Effector memory CD4-positive, alpha-beta T cell (primary cell): ENCODE data around the gene STUB1.
A peak's percentile ranks its signal among the peaks of the same experiment; 100 is the strongest.

Experiments
- DNase-seq, 3 donors: peaks; one replicate each; pipeline ENCODE4 v3.0.0-alpha.2; 2020
- H3K27ac ChIP-seq: 2 replicates; pipeline ENCODE4 v1.7.0; 2013; ENCODE audit warnings: mild to moderate bottlenecking, low read length, moderate library complexity; ENCODE audit not compliant: insufficient read depth, poor library complexity, severe bottlenecking
- H3K27me3 ChIP-seq: replicated peaks from 2 replicates; pipeline ENCODE4 v1.7.0; 2013; ENCODE audit warnings: mild to moderate bottlenecking, low read length; ENCODE audit not compliant: insufficient read depth, control insufficient read depth, poor library complexity, severe bottlenecking
- H3K36me3 ChIP-seq: 2 replicates; pipeline ENCODE4 v1.7.0; 2013; ENCODE audit warnings: mild to moderate bottlenecking, low read length, moderate library complexity; ENCODE audit not compliant: control insufficient read depth, insufficient read depth
- H3K4me1 ChIP-seq: 2 replicates; pipeline ENCODE4 v1.7.0; 2013; ENCODE audit warnings: low read length, mild to moderate bottlenecking; ENCODE audit not compliant: control insufficient read depth, insufficient read depth, poor library complexity, severe bottlenecking
- H3K4me3 ChIP-seq: 2 replicates; pipeline ENCODE4 v1.7.0; 2013; ENCODE audit warnings: low read length, low read depth, mild to moderate bottlenecking; ENCODE audit not compliant: insufficient read depth, poor library complexity, severe bottlenecking
- H3K9me3 ChIP-seq: 2 replicates; pipeline ENCODE4 v1.7.0; 2013; ENCODE audit warnings: mild to moderate bottlenecking, low read length, moderate library complexity; ENCODE audit not compliant: control insufficient read depth

The STUB1 gene

GRCh38 chr16:662597-662996, 17.6 kb upstream of the STUB1 start:
- no peaks in the 10 kb centered on the region for H3K36me3 ChIP-seq
- peaks cover 9% of the 10 kb centered on the region for H3K4me1 ChIP-seq
- no peaks in the 10 kb centered on the region for H3K27me3 ChIP-seq
- no peaks in the 10 kb centered on the region for H3K9me3 ChIP-seq
- no peak overlapping the region for H3K4me3 ChIP-seq
- no peak for DNase-seq
- H3K27ac ChIP-seq = no peak overlapping the region

- Histone ChIP-seq H3K9me3 (no peaks in the 10 kb centered on the region), H3K27me3 (no peaks in the 10 kb centered on the region), H3K4me3 (no peak overlapping the region), H3K36me3 (peaks cover 25% of the 10 kb centered on the region), H3K27ac (no peak overlapping the region), H3K4me1 (peaks cover 19% of the 10 kb centered on the region)
- DNase-seq = no peak
These were observed 13.6 kb upstream of the STUB1 start for GRCh38 chr16:666572-666971.

DNA sequence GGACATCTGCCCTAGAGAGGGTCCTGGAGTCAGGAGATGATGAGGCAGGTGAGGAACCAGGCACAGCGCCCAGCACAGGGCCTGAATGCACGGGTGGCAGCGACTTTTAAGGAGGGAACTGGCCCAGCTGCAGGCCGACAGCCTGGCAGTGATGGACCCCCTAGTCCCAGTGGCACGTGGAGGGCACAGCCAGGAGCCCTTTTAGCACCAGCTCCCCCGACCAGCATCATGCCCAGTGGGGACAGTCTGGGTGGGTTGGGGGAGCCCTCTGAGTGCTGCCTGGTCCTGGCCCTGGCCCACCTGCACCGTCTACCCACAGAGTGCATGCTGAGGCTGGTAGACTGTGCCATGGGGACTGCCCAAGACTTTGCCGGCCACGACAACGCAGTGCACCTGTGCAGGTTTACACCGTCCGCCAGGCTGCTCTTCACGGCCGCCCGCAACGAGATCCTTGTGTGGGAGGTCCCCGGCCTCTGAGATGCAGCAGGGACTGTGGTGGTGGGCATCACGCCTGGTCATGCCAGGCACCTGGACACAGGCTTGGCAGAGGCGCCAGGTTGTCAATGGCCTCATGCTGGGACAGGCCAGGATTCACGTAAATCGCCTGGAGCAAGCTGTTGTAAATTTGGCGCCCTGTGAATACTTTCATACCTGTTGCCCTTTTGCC, 13.0 kb upstream of the STUB1 start:
- peaks cover 32% of the 10 kb centered on the region for H3K36me3 ChIP-seq
- no peaks in the 10 kb centered on the region for H3K9me3 ChIP-seq
- no peak for DNase-seq
- H3K4me3 ChIP-seq = peak overlapping the region; percentile 80
- H3K27ac ChIP-seq = peak overlapping the region; percentile 78
- peaks cover 19% of the 10 kb centered on the region for H3K4me1 ChIP-seq
- H3K27me3 ChIP-seq = no peaks in the 10 kb centered on the region

GRCh38 chr16:667780-668518, 12.3 kb upstream of the STUB1 start, which contains the start of gene RHOT2:
TSS of gene RHOT2 (plus strand) at chr16:668132. CDS start at chr16:668200, 68 bp downstream.
- Histone ChIP-seq H3K27me3 (no peaks in the 10 kb centered on the region), H3K4me1 (peaks cover 19% of the 10 kb centered on the region), H3K9me3 (no peaks in the 10 kb centered on the region), H3K4me3 (peak within 1 kb of the TSS; percentile 80), H3K36me3 (peaks cover 39% of the 10 kb centered on the region), H3K27ac (peak within 1 kb of the TSS; percentile 78)
- DNase-seq = peak; percentile 82 to 86 (median 85)

DNA sequence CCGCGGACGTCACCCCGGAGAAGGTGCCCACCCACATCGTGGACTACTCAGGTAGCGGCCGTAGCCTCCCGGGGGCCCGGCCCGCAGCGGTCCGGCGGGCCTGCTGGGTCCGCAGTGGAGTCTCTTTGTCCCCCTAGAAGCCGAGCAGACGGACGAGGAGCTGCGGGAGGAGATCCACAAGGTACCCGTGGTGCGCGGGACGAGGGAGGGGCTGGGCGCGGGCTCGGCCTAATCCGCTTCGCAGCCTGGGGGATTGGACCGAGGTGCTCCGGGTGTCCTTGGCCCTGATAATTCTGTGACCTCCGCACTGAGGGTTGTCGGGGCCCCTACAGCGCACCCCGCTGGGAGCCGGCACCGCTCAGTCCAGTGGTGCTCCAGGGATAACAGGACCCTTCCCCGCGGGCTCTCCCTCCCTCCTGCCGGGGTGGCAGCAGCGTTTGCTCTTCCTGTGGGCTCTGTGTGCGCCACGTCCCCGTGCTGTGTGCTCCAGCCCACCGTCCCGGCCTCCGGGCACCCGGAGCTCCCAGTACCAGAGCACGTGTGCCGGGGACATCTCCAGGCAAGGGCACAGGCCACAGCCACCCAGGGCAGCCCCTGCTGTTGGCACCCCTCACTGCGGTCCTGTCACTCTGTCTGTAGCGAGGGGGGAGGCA, 11.6 kb upstream of the STUB1 start:
- H3K4me1 ChIP-seq = peaks cover 19% of the 10 kb centered on the region
- no peaks in the 10 kb centered on the region for H3K27me3 ChIP-seq
- H3K9me3 ChIP-seq = no peaks in the 10 kb centered on the region
- no peak for DNase-seq
- peaks cover 45% of the 10 kb centered on the region for H3K36me3 ChIP-seq
- peak overlapping the region; percentile 80 for H3K4me3 ChIP-seq
- H3K27ac ChIP-seq = peak overlapping the region; percentile 78

DNA sequence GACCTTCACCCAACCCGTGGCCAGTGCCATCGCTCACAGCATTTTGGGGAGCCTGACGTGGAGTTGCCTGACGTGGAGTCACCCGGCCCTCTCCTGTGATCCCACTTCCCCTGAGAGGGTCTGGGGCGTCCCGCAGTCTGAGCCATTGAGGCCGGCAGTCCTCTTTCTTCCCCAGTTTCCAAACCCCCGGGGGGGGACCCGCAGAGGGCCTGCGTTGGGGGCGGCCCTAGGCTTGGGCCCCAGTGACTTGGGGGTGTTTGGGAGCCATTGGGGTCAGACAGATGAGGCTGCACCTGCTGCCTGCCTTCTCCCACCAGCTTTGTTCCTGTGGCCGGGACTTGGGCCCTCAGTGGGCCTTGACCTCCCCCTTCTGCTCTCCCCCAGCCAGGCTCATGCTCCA, 10.5 kb upstream of the STUB1 start:
- Histone ChIP-seq H3K4me3 (no peak overlapping the region), H3K27me3 (no peaks in the 10 kb centered on the region), H3K9me3 (no peaks in the 10 kb centered on the region), H3K27ac (no peak overlapping the region), H3K36me3 (peaks cover 48% of the 10 kb centered on the region), H3K4me1 (peaks cover 19% of the 10 kb centered on the region)
- no peak for DNase-seq

GRCh38 chr16:670485-671352, 9.5 kb upstream of the STUB1 start:
- Histone ChIP-seq H3K4me3 (no peak overlapping the region), H3K9me3 (no peaks in the 10 kb centered on the region), H3K4me1 (peaks cover 24% of the 10 kb centered on the region), H3K27ac (no peak overlapping the region), H3K27me3 (no peaks in the 10 kb centered on the region), H3K36me3 (peaks cover 48% of the 10 kb centered on the region)
- no peak for DNase-seq

DNA sequence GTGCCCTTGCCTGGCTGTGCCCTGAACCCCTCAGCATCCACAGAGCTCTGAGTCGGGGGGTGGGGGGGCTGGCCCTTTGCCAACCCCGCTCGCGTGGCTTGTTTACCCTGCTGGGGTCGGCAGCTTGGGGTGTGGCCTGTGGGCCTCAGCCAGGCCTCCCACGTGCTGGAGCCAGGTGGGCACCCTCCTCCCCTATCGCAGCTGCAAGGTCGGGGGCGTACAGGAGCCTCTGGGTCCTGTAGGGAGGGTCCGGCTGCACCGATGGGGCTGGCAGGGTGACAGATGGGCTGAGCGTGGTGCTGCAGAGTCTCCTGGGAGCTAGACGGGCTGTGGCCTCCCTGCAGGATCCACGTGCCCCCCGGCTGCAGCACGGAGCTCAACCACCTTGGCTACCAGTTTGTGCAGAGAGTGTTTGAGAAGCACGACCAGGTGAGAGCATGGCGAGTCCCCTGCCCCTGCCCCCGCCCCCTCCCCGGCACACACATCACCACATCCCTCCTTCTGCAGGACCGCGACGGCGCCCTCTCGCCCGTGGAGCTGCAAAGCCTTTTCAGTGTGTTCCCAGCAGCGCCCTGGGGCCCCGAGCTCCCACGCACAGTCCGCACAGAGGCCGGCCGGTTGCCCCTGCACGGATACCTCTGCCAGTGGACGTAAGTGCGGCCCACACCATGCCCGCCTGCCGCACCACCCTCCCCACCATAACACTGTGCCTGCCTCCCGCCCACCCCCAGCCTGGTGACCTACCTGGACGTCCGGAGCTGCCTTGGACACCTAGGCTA, 8.7 kb upstream of the STUB1 start:
- no peak for DNase-seq
- Histone ChIP-seq H3K9me3 (no peaks in the 10 kb centered on the region), H3K27ac (no peak overlapping the region), H3K4me3 (no peak overlapping the region), H3K4me1 (peaks cover 29% of the 10 kb centered on the region), H3K36me3 (peaks cover 48% of the 10 kb centered on the region), H3K27me3 (no peaks in the 10 kb centered on the region)

DNA sequence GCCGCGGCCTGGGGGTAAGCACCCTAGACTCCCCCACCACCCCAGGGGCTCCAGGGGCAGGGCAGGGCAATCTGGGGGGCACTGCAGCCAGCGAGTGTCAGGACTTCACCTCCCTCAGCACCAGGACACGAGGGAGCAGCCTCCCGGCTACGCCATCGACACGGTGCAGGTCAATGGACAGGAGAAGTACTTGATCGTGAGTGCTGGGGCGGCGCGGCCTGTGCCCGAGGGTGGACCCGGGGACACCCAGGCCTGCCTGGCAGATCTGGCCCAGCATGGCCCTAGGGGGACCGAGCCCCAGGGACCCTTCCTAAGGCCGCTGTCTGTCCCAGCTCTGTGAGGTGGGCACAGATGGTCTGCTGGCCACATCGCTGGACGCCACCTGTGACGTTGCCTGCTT, 7.8 kb upstream of the STUB1 start:
- Histone ChIP-seq H3K27ac (no peak overlapping the region), H3K27me3 (no peaks in the 10 kb centered on the region), H3K36me3 (peaks cover 48% of the 10 kb centered on the region), H3K4me3 (no peak overlapping the region), H3K4me1 (peaks cover 29% of the 10 kb centered on the region), H3K9me3 (no peaks in the 10 kb centered on the region)
- DNase-seq = no peak
